Activated naive CD4-positive, alpha-beta T cell treated with anti-CD3 and anti-CD28 coated beads, Interleukin-2, amount 10 ng/mL, durations not matched to agents 7 days and 5 days (primary cell): ENCODE results near the gene CXCL8.
"Not testable (repeated sequence)": the region's sequence is repeated elsewhere in the genome, so short reads cannot be mapped to it uniquely, and the experiment has no call there.

Experiments used
- CTCF ChIA-PET: fragments of 350-600 bp; sonication (Branson Sonifier 250); formaldehyde crosslinking; loops from one replicate; lab custom pipeline; 2021; ENCODE audit warnings: antibody characterized with exemption; lab: Charles Lee
- DNase-seq: peaks from one replicate; pipeline ENCODE4 v3.0.0-alpha.2; 2020
- H3K27ac Mint-ChIP-seq: one replicate; pipeline ENCODE4 v1.8.0; 2021; ENCODE audit warnings: mild to moderate bottlenecking, moderate library complexity, mixed read lengths
- H3K27me3 Mint-ChIP-seq: one replicate; pipeline ENCODE4 v1.8.0; 2021; ENCODE audit warnings: mild to moderate bottlenecking, mixed read lengths
- H3K36me3 Mint-ChIP-seq: one replicate; pipeline ENCODE4 v1.8.0; 2021; ENCODE audit warnings: mixed read lengths
- H3K4me1 Mint-ChIP-seq: one replicate; pipeline ENCODE4 v1.8.0; 2021; ENCODE audit warnings: mixed read lengths
- H3K4me3 Mint-ChIP-seq: one replicate; pipeline ENCODE4 v1.8.0; 2021; ENCODE audit warnings: mild to moderate bottlenecking, moderate library complexity, mixed read lengths
- H3K9me3 Mint-ChIP-seq: one replicate; pipeline ENCODE4 v1.8.0; 2021; ENCODE audit warnings: mixed read lengths

CXCL8 gene

DNA sequence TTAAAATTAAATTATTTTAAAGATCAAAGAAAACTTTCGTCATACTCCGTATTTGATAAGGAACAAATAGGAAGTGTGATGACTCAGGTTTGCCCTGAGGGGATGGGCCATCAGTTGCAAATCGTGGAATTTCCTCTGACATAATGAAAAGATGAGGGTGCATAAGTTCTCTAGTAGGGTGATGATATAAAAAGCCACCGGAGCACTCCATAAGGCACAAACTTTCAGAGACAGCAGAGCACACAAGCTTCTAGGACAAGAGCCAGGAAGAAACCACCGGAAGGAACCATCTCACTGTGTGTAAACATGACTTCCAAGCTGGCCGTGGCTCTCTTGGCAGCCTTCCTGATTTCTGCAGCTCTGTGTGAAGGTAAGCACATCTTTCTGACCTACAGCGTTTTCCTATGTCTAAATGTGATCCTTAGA, at the start of gene CXCL8:
CXCL8 (plus strand) TSS at position 217 of the 426 bp plus-strand sequence; CDS start at position 307, 90 bp downstream.
- Mint-ChIP-seq H3K9me3 (no peaks in the 10 kb centered on the region), H3K4me3 (no peak within 1 kb of the TSS), H3K27me3 (no peaks in the 10 kb centered on the region), H3K27ac (no peak within 1 kb of the TSS), H3K36me3 (no peaks in the 10 kb centered on the region), H3K4me1 (no peaks in the 10 kb centered on the region)
- no peak for DNase-seq
- CTCF ChIA-PET = no interaction called here

DNA sequence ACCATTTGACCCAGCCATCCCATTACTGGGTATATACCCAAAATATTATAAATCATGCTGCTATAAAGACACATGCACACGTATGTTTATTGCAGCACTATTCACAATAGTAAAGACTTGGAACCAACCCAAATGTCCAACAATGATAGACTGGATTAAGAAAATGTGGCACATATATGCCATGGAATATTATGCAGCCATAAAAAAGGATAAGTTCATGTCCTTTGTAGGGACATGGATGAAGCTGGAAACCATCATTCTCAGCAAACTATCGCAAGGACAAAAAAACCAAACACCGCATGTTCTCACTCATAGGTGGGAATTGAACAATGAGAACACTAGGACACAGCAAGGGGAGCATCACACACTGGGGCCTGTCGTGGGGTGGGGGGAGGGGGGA, 49.2 kb upstream of the CXCL8 start:
- H3K27ac Mint-ChIP-seq, H3K36me3 Mint-ChIP-seq, H3K4me1 Mint-ChIP-seq, H3K27me3 Mint-ChIP-seq, H3K4me3 Mint-ChIP-seq, DNase-seq, H3K9me3 Mint-ChIP-seq, CTCF ChIA-PET: not testable (repeated sequence)

DNA sequence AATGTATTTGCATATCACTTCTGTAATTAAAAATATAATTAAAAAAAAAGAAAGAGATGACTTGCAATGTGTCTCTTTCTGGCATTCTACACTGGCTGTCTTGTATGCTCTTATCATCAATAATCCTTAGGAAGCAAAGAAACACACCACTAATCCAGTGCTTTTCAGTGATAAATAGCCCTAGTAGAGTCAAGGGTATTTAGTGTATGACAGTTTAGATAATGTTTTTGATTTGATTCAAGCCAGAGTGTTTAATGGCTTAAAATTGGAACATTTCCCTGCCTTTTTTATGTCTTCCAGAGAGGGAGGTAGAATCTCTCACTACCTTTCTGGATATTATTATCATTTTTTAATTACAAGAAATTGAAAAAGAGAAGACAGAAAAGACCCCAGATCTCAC, 48.6 kb upstream of the CXCL8 start:
- Mint-ChIP-seq H3K27me3 (no peaks in the 10 kb centered on the region), H3K4me1 (no peaks in the 10 kb centered on the region), H3K9me3 (no peaks in the 10 kb centered on the region), H3K4me3 (no peak overlapping the region), H3K27ac (no peak overlapping the region), H3K36me3 (no peaks in the 10 kb centered on the region)
- CTCF ChIA-PET = no interaction called here
- DNase-seq = no peak

DNA sequence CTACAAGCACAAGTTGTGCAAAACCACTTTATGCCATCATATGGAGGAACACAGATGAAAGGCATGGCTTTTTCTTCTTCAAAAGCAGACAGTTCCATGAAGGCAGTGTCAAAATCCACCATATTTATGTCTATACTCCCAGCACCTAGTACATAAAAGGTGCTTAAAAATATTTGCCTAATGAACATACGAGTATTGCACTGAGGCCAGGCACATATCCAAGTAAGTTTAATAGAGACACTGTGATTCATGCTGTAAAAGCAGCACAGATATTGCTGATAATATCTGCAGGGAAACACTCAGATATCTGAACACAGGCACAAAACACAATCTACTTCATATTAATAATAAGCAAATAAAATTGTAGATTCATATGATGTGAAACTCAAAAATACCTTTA, 48.1 kb upstream of the CXCL8 start:
- H3K9me3 Mint-ChIP-seq = no peaks in the 10 kb centered on the region
- DNase-seq = no peak
- H3K27ac Mint-ChIP-seq = no peak overlapping the region
- H3K4me3 Mint-ChIP-seq = no peak overlapping the region
- no peaks in the 10 kb centered on the region for H3K27me3 Mint-ChIP-seq
- CTCF ChIA-PET = no interaction called here
- H3K4me1 Mint-ChIP-seq = no peaks in the 10 kb centered on the region
- no peaks in the 10 kb centered on the region for H3K36me3 Mint-ChIP-seq

DNA sequence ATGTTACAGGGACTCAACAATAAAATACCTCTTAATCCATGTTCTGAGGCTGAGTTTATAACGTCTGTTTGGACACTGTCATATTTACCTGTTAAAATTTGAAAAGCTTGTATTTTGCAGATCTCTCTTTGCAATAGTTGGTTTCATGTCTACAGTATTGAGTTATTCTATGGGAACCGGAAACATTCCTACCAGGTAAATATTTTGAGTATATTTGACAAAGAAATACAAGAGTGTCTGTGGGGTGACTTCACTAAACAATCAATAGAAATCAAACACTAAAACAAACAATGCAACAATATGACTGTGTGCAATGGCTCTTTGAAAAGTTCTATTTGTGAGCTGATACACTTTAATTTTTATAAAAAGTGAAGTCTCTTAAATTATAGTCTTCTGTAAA, 47.7 kb upstream of the CXCL8 start:
- Mint-ChIP-seq H3K27me3 (no peaks in the 10 kb centered on the region), H3K27ac (no peak overlapping the region), H3K36me3 (no peaks in the 10 kb centered on the region), H3K4me1 (no peaks in the 10 kb centered on the region), H3K9me3 (no peaks in the 10 kb centered on the region), H3K4me3 (no peak overlapping the region)
- DNase-seq = no peak
- CTCF ChIA-PET = no interaction called here

DNA sequence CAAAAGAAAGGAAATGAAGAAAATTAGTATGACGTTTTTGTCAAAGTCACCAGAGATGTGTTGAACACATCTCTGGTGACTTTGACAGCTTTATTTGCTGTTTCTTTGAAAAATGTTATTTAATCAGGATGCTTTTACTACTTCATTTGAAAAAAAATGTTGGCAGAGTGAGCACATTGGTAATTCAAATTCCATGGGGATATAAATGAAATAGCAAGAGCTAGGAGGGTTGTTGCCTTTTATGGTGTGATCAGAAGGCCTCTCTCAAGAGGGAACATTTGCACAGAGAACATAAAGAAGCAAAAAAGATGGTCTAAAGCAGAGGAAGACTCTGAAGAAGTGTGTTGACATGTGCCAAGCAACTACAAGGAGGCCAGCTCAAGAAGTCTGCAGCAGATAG, 46.6 kb upstream of the CXCL8 start:
- Mint-ChIP-seq H3K9me3 (no peaks in the 10 kb centered on the region), H3K4me1 (no peaks in the 10 kb centered on the region), H3K27ac (no peak overlapping the region), H3K36me3 (no peaks in the 10 kb centered on the region), H3K4me3 (no peak overlapping the region), H3K27me3 (no peaks in the 10 kb centered on the region)
- CTCF ChIA-PET = no interaction called here
- no peak for DNase-seq

DNA sequence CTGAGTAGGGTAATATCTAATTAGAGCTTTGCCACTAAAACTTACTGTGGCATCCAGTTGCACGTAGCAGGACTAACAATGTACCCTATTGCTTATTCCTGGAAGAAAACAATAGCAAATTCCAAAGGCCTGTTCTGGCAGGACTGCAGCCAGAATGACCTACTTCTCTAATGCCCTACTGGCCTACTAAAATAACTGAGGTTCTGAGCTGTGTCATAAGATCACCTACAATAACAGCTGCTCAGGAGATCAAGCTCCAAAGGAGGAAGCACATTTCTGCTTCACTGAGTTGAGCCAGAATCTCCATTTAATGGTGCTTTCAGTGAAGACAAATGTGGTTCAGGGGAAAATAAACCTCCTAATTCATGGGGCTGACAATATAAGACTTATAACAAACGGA, 42.2 kb upstream of the CXCL8 start:
- no peak for DNase-seq
- Mint-ChIP-seq H3K36me3 (no peaks in the 10 kb centered on the region), H3K9me3 (no peaks in the 10 kb centered on the region), H3K27me3 (peaks cover 5% of the 10 kb centered on the region), H3K4me3 (no peak overlapping the region), H3K27ac (no peak overlapping the region), H3K4me1 (no peaks in the 10 kb centered on the region)
- CTCF ChIA-PET = no interaction called here

DNA sequence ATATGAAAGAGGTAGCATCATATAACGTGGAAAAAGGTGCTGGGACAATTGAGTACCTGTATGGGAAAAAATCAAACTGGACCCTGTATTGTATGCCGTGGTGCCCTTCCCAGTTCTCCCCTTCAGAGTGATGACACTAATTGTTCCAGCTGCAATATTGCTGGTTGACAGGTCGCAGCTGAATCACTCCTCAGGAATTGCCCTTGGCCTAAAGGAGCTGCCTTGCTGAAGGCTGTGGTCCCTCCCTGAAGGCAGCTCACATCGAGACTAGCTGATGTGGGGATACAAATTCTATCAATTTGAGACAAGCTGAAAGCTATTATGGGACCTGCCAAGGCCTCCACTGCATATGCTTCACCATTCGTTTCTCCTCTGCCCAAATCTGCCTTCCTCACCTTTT, 39.3 kb upstream of the CXCL8 start:
- H3K4me1 Mint-ChIP-seq = no peaks in the 10 kb centered on the region

DNA sequence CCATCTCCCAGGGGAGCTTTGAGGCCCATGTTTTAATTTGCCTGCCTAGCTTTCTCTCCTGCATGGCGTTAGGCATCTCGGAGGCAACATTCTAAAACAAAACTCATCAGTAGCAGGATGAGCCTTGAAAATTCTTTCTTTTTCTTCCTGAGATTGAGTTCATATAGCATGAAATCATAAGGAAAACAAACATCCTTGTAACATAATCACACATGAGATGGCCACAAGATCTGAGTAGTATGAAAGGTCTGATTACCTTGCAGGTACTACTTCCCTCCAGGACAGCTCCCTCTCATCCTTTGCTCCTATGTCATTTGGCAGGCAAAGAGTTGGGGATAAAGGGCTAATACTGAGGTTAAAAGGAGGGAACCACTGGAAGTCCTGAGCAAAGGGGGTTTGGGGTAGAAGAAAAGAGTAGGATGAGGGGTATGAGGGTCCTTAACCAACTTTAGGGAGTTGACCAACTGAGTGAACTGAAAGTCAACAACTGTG, 37.5 kb upstream of the CXCL8 start:
- Mint-ChIP-seq H3K4me1 (no peaks in the 10 kb centered on the region), H3K27me3 (peaks cover 5% of the 10 kb centered on the region), H3K4me3 (no peak overlapping the region), H3K36me3 (no peaks in the 10 kb centered on the region), H3K27ac (no peak overlapping the region), H3K9me3 (no peaks in the 10 kb centered on the region)
- DNase-seq = no peak
- CTCF ChIA-PET = no interaction called here

More for the DNA sequence above, 39.3 kb upstream of the CXCL8 start:
- no peak for DNase-seq
- no peak overlapping the region for H3K27ac Mint-ChIP-seq
- no peaks in the 10 kb centered on the region for H3K9me3 Mint-ChIP-seq
- H3K36me3 Mint-ChIP-seq = no peaks in the 10 kb centered on the region
- CTCF ChIA-PET = interaction anchor here (1.4 kb wide), 1 partner anchor 48 kb away, joined by 3 read pairs; no protein-coding TSS in a partner anchor
- peaks cover 5% of the 10 kb centered on the region for H3K27me3 Mint-ChIP-seq
- H3K4me3 Mint-ChIP-seq = no peak overlapping the region

DNA sequence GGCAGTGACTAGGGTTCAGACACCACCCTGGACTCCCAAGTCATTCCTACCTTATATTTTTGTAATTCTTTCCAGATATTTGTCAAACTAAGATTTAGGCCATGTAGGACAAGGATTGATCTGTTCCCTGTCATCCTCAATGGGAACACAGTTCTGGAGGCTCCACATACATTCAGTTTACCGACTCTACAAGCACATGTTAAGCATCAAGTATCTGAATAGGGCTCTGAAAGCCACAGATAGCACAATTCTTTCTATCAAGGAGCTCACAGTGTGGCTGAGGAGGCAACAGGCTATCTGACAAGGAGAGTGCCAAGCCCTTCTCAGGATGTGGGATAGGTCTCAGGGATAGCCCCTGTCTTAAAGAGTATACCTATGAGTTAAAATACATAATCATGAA, 37.0 kb upstream of the CXCL8 start:
- H3K4me3 Mint-ChIP-seq = no peak overlapping the region
- no peaks in the 10 kb centered on the region for H3K9me3 Mint-ChIP-seq
- H3K27ac Mint-ChIP-seq = no peak overlapping the region
- no peaks in the 10 kb centered on the region for H3K36me3 Mint-ChIP-seq
- CTCF ChIA-PET = no interaction called here
- H3K27me3 Mint-ChIP-seq = peaks cover 5% of the 10 kb centered on the region
- no peaks in the 10 kb centered on the region for H3K4me1 Mint-ChIP-seq
- DNase-seq = no peak

DNA sequence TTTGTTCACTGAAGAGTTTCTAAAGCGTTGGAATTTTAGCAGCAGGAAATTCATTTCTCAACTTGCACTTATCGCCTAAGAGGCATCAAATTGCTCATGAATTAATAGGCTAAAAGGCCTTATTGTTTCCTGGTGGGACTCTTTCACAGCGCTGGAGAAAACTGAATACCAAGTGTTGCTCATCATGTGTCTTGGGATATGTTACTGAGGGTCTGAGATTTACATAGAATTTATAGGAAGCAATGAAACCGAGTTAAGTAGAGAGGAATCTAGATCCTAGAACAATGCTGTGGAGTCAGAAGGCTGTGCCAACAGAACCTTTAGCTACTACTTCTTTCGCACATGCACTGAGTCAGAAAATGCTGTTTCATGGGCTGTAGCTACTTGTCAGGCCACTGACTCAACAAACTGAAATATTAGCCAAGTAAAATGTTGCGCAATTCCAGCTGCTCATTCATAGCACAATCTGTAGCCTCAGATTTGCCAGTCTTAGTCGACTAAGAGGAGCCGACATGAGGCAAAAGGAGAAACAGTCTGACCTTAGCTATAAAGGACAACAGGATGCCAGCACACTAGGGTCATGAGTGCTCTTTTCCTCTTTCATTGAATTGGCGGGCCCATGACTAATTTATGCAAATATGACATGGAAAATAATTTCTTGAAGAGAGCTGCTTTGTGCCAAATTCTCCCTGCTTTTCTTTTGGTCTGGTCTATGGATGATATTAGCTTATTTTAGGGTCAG, 35.9 kb upstream of the CXCL8 start:
- DNase-seq = no peak
- H3K9me3 Mint-ChIP-seq = no peaks in the 10 kb centered on the region
- H3K4me3 Mint-ChIP-seq = no peak overlapping the region
- no peaks in the 10 kb centered on the region for H3K36me3 Mint-ChIP-seq
- H3K4me1 Mint-ChIP-seq = no peaks in the 10 kb centered on the region
- H3K27me3 Mint-ChIP-seq = peaks cover 5% of the 10 kb centered on the region
- CTCF ChIA-PET = no interaction called here
- no peak overlapping the region for H3K27ac Mint-ChIP-seq

DNA sequence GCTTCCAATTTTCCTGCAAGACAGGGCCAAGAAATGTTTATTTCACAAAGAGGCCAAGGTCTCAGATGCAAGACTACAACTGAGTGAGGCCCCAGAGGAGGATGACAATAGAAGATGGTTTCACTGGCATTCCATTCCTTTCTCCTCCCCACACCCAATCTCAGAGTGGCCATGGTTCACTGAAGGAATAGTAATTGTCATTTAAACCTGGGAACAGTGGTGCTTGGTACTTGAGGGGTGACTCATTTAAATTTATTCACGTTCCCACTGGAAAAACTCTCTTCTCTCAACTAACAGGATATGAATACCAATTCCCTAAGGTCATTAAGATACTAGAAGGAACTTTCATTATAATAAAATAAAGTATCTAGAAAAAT, 35.3 kb upstream of the CXCL8 start:
- CTCF ChIA-PET = no interaction called here
- Mint-ChIP-seq H3K27ac (no peak overlapping the region), H3K4me3 (no peak overlapping the region), H3K9me3 (no peaks in the 10 kb centered on the region), H3K27me3 (peaks cover 5% of the 10 kb centered on the region), H3K36me3 (no peaks in the 10 kb centered on the region), H3K4me1 (no peaks in the 10 kb centered on the region)
- DNase-seq = no peak

DNA sequence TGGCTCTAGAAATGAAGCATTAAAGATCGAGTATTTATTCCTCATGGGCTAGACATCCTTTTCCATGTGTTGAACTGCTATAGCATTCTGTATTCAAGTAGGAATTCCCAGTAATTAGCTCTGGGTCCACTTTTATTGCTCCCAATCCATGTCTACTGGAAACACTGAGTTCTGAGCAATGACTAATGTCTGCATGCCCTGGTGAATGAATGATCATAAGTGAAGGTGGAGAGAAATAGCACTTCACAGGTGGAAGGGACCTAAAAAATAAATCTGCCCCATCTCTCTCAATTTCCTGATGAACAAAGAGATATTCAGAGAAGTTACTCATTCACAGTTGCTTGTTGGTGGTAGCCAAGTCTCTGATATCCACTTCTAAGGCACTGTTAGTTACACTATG, 34.6 kb upstream of the CXCL8 start:
- CTCF ChIA-PET = no interaction called here
- no peaks in the 10 kb centered on the region for H3K36me3 Mint-ChIP-seq
- H3K4me1 Mint-ChIP-seq = no peaks in the 10 kb centered on the region

DNA sequence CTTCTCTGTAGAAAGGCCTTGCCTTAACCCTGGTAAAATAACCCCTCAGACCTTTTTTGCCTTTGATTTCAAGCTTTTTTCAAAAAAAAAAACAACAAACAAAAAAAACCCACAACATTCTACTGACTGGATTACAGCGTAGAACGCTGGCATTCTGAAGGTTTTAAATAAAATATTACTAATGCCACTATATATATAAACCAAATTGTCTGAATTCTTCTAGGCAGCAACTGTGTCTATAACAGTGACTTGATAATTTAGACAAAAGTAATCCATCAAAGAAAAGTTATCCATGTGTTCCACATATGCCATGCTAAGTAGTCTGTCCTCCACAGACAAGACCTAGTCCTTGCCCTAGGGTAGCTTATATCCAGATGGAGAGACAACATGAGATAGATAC, 33.6 kb upstream of the CXCL8 start:
- no peak overlapping the region for H3K27ac Mint-ChIP-seq
- peaks cover 5% of the 10 kb centered on the region for H3K27me3 Mint-ChIP-seq
- H3K4me1 Mint-ChIP-seq = no peaks in the 10 kb centered on the region

More for the DNA sequence above, 34.6 kb upstream of the CXCL8 start:
- no peak overlapping the region for H3K27ac Mint-ChIP-seq
- no peaks in the 10 kb centered on the region for H3K9me3 Mint-ChIP-seq
- H3K27me3 Mint-ChIP-seq = peaks cover 5% of the 10 kb centered on the region
- no peak for DNase-seq
- no peak overlapping the region for H3K4me3 Mint-ChIP-seq

DNA sequence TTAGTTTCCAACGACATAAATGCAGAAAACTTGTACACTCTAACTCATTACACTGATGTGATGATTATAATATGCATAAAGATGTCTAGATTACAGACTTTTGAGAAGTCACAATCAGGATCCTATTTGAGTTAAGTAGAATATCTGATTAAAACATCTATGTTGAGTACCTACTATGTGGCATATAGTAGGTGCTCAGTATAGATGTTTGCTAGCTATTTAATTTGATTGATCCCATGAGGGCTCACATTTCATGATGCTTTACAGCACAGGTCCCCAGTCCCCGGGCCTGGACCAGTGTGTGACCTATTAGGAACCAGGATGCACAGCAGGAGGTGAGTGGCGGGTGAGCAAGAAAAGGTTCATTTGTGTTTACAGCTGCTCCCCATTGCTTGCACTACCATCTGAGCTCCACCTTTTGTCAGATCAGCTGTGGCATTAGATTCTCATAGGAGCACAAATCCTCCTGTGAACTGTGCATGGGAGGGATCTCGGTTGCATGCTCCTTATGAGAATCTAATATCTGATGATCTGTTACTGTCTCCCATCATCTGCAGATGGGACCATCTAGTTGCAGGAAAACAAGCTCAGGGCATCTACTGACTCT, 33.0 kb upstream of the CXCL8 start:
- CTCF ChIA-PET = interaction anchor here (1.2 kb wide), 1 partner anchor 22 kb away, joined by 3 read pairs; no protein-coding TSS in a partner anchor
- Mint-ChIP-seq H3K9me3 (no peaks in the 10 kb centered on the region), H3K36me3 (no peaks in the 10 kb centered on the region), H3K27ac (no peak overlapping the region), H3K4me1 (no peaks in the 10 kb centered on the region), H3K27me3 (peaks cover 5% of the 10 kb centered on the region), H3K4me3 (no peak overlapping the region)
- no peak for DNase-seq

More for the DNA sequence above, 33.6 kb upstream of the CXCL8 start:
- Mint-ChIP-seq H3K4me3 (no peak overlapping the region), H3K9me3 (no peaks in the 10 kb centered on the region), H3K36me3 (no peaks in the 10 kb centered on the region)
- CTCF ChIA-PET = interaction anchor here (1.2 kb wide), 1 partner anchor 23 kb away, joined by 3 read pairs; no protein-coding TSS in a partner anchor
- DNase-seq = no peak
